HG02588 (cell line): ENCODE measurements around the gene ATOH7.
"Not testable (repeated sequence)": the region's sequence is repeated elsewhere in the genome, so short reads cannot be mapped to it uniquely, and the experiment has no call there.

Experiments
- ATAC-seq: cut with Tn5 transposase; IDR thresholded peaks from one replicate; pipeline ENCODE4 v1.9.1; 2021; ENCODE audit warnings: mild to moderate bottlenecking, moderate library complexity; ENCODE audit not compliant: unreplicated experiment

Gene ATOH7

DNA sequence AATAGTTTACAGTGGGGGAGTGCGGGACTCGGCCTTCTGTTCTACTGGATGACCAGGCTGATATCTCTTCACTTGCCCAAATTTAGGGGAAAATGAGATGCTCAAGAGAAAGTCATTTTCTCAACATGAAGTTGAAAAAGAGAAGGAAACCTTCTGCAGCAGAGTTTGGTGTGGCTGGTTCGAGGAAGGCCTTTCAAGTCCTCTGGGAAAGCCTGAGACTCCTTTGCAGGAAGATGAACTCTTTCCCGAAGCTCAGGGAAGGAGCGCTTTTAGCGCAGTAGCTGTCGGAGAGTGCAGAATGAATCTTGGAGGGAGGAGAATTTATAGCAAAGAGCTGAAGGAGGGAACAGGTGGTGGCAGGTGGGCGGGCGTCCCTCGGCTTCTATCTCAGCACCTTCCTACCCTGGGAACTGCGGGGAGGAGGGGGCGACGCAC is at the start of gene ATOH7:
Gene ATOH7, minus strand, starts transcription at position 297 of the 435 bp plus-strand sequence. CDS start 436 bp downstream, outside the sequence.
- no peak for ATAC-seq

GRCh38 chr10:68280758-68281157 is 48.8 kb upstream of the ATOH7 start:
- ATAC-seq = no peak

DNA sequence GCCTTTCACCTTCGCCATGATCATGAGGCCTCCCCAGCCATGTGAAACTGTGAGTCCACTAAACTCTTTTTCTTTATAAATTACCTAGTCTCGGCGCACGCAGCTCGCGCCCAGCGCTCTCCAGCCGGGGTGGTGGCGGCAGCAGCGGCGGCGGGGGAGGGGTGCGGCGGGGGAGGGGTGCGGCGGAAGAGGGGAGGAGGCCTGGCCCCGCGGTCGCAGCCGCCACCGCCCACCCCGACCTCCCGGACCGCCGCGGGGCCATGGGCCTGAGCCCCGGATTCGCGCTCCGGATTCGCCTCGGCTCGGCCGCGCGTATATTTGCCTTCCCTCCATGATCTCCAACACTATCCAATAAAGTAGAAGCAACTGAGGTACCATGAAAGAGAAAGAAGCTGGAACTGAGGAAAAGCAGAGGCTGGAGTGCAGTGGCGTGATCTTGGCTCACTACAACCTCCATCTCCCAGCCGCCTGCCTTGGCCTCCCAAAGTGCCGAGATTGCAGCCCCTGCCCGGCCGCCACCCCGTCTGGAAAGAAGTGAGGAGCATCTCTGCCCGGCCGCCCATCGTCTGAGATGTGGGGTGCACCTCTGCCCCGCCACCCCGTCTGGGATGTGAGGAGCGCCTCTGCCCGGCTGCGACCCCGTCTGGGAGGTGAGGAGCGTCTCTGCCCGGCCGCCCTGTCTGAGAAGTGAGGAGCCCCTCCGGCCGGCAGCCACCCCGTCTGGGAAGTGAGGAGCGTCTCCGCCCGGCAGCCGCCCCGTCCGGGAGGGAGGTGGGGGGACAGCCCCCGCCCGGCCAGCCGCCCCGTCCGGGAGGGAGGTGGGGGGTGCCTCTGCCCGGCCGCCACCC is 47.2 kb upstream of the ATOH7 start:
- ATAC-seq = not testable (repeated sequence)

DNA sequence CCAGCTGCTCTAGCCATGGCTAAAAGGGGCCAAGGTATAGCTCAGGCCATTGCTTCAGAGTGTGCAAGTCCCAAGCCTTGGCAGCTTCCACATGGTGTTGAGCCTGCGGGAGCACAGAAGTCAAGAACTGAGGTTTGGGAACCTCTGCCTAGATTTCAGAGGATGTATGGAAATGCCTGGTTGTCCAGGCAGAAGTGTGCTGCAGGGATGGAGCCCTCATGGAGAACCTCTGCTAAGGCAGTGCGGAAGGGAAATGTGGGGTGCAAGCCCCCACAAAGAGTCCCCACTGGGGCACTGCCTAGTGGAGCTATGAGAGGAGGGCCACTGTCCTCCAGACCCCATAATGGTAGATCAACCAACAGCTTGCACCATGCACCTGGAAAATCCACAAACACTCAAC is 45.9 kb upstream of the ATOH7 start:
- ATAC-seq = not testable (repeated sequence)

DNA sequence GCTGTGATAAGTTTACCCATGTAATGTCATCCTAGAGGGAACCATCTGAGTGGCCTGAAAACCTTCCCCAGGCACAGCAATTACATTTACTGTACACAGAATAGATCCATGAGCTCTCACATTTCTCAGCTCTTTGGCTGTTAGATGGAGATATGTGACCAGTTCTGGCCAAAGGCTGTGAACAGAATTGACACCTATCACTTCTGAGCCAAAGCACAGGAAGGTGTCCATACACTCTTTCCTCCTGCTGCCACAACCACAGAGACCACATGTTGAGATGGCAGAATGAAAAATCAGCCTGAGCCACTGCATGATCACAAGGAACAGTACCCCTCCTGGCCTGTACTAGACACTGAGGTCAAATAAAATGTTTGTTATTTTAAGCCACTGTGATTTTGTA is 44.3 kb upstream of the ATOH7 start:
- ATAC-seq = no peak

GRCh38 chr10:68275600-68276126 is 43.8 kb upstream of the ATOH7 start:
- ATAC-seq = no peak

GRCh38 chr10:68272833-68273232 is 40.9 kb upstream of the ATOH7 start:
- ATAC-seq = no peak

GRCh38 chr10:68271196-68271882 is 39.4 kb upstream of the ATOH7 start:
- no peak for ATAC-seq

- no peak for ATAC-seq
These were observed 37.8 kb upstream of the ATOH7 start for GRCh38 chr10:68269562-68270290.

GRCh38 chr10:68261132-68261856 is 29.4 kb upstream of the ATOH7 start:
- ATAC-seq = no peak

- ATAC-seq = no peak
These were observed 21.4 kb upstream of the ATOH7 start for GRCh38 chr10:68253346-68253745.

GRCh38 chr10:68251625-68252495 is 19.9 kb upstream of the ATOH7 start:
- ATAC-seq = no peak

DNA sequence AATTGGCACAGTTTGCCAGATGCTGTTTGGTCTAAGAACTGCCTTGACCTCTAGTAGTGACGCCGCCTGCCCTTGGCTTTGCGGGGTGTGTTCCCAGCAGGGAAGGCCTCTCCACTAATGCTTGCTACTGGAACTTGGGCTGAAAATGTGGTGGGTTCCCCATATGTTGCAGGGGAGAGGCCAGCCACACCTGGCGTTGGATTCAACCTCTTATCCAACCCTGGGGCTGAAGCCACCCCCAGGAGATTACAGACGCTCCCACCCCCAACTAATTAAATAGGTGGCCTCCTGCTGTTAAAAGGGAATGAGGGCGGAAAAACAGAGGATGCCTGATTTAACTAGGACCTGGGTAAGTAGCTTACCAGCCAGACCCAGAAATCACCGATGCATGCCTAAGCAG is 19.2 kb upstream of the ATOH7 start:
- no peak for ATAC-seq

GRCh38 chr10:68249297-68249696 is 17.4 kb upstream of the ATOH7 start:
- no peak for ATAC-seq

- no peak for ATAC-seq
These were observed 16.0 kb upstream of the ATOH7 start for GRCh38 chr10:68247931-68248330.

DNA sequence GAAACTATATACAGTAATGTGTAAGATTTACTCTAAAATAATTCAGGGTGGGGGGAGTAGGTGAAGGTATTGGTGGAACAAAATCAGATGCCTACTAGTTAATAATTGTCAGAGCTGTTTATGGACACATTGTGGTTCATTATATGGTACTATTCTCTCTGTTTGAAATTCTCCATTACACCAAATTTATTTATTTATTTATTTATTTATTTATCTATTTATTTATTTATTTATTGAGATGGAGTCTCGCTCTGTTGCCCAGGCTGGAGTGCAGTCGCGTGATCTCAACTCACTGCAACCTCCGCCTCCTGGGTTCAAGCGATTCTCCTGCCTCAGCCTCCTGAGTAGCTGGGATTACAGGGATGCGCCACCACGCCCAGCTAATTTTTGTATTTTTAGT is 14.5 kb upstream of the ATOH7 start:
- not testable (repeated sequence) for ATAC-seq

- ATAC-seq = no peak
These were observed 10.1 kb upstream of the ATOH7 start for GRCh38 chr10:68242051-68242450.

GRCh38 chr10:68239596-68240150 is 7.8 kb upstream of the ATOH7 start:
- ATAC-seq = no peak

DNA sequence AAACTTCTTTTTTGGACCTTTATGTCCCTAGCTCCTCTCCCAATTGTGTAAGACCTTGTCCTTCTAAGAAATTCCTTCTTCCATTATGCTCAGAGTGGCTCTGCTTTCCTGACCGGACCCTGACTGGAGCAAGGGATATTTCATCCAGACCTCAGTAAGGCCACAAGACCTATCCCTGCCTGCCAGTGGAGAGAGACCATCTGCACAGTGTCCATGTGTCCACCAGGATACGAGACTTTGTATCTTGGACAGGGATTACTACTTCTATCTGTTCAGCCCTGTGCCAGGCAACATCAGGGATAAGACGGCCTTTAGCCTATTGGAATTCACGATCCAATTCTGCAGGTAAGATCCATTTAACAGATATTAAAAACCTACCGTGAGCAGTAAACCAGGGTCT is 7.2 kb upstream of the ATOH7 start:
- ATAC-seq = no peak
